Erythroblast (primary cell): ENCODE results near the gene NHS.

Experiments
- GATA1 ChIP-seq: IDR thresholded peaks from 2 replicates; pipeline ENCODE4 v1.6.1; 2011; ENCODE audit warnings: low read depth, mild to moderate bottlenecking, control low read depth, low read length, moderate library complexity
- POLR2A ChIP-seq: IDR thresholded peaks from 2 replicates; pipeline ENCODE4 v1.6.1; 2011; ENCODE audit warnings: mild to moderate bottlenecking, low read length

GRCh38 chrX:17377795-17378194 lies 2.8 kb downstream of the NHS start:
- TF ChIP-seq POLR2A: no peak
- no peak for TF ChIP-seq GATA1
